Measurements from ENCODE around the gene ADAMTSL4.

The ADAMTSL4 gene

GRCh38 chr1:150546294-150546937 is 2.8 kb upstream of the ADAMTSL4 start:
- no peak for TF ChIP-seq CTCF (conservative IDR thresholded peaks at IDR 0.05)
- no peak overlapping the region for H3K27ac ChIP-seq

- no peak for TF ChIP-seq CTCF (conservative IDR thresholded peaks at IDR 0.05)
- H3K27ac ChIP-seq, result peak overlapping the region; percentile 62
Observed at GRCh38 chr1:150548324-150548631, 930 bp upstream of the ADAMTSL4 start.

- peak overlapping the region; percentile 62; the same call in 1 of the 2 replicates for H3K27ac ChIP-seq
- TF ChIP-seq CTCF (conservative IDR thresholded peaks at IDR 0.05), result no peak
Observed at GRCh38 chr1:150549496-150550221, 451 bp downstream of the ADAMTSL4 start.

GRCh38 chr1:150550222-150551050 is 1.2 kb downstream of the ADAMTSL4 start:
- TF ChIP-seq CTCF (conservative IDR thresholded peaks at IDR 0.05), result no peak
- no peak overlapping the region for H3K27ac ChIP-seq

GRCh38 chr1:150551051-150551783 is 2.0 kb downstream of the ADAMTSL4 start:
- no peak for TF ChIP-seq CTCF (conservative IDR thresholded peaks at IDR 0.05)
- H3K27ac ChIP-seq, result no peak overlapping the region

GRCh38 chr1:150551784-150552127 is 2.5 kb downstream of the ADAMTSL4 start:
- H3K27ac ChIP-seq, result no peak overlapping the region
- no peak for TF ChIP-seq CTCF (conservative IDR thresholded peaks at IDR 0.05)

All from VCaP (cell line).